Measurements from ENCODE around the gene KAT8. TPM values are rescaled to one million over a fixed set of nuclear protein-coding genes. Genes with fewer than 3 reads are reported as not detected.

The KAT8 gene
- total and polyA plus RNA-seq, 12 donors = 51.9 to 107 (median 66.0) TPM

DNA sequence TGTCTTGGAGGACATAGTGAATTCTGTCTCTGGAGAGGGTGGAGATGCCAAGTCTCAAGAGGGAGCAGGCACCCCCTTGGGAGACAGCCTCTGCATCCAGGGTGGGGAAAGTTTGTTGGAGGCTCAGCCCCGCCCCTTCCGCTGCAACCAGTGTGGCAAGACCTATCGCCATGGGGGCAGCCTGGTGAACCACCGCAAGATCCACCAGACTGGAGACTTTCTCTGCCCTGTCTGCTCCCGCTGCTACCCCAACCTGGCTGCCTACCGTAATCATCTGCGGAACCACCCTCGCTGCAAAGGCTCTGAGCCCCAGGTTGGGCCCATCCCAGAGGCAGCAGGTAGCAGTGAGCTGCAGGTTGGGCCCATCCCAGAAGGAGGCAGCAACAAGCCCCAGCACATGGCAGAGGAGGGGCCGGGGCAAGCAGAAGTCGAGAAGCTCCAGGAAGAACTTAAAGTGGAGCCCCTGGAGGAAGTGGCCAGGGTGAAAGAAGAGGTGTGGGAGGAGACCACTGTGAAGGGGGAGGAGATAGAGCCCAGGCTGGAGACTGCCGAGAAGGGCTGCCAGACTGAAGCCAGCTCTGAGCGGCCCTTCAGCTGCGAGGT lies 38.0 kb upstream of the KAT8 start:
- peaks cover 0 to 86% (median 53%) of the 10 kb centered on the region in 9 donors for H3K36me3 ChIP-seq
- no peaks in the 10 kb centered on the region for H3K9me3 ChIP-seq
- no peak overlapping the region for H3K4me3 ChIP-seq
- no peaks in the 10 kb centered on the region for H3K27me3 ChIP-seq
- intact Hi-C loops (cut with DNase I) = loop anchor here in 1 of 10 donors (10.0 kb wide), 2 partner anchors 95 to 105 kb away; partner anchors contain the start of genes FUS and HSD3B7
- WGBS, 2 donors = 86 to 87% methylated on average over 13 of the region's 13 CpGs
- TF ChIP-seq CTCF (IDR thresholded peaks at IDR 0.05) = no peak
- peaks cover 0 to 28% (median 20%) of the 10 kb centered on the region in 9 donors for H3K4me1 ChIP-seq
- ATAC-seq (no peak), DNase-seq (no peak)
- H3K27ac ChIP-seq = no peak overlapping the region

DNA sequence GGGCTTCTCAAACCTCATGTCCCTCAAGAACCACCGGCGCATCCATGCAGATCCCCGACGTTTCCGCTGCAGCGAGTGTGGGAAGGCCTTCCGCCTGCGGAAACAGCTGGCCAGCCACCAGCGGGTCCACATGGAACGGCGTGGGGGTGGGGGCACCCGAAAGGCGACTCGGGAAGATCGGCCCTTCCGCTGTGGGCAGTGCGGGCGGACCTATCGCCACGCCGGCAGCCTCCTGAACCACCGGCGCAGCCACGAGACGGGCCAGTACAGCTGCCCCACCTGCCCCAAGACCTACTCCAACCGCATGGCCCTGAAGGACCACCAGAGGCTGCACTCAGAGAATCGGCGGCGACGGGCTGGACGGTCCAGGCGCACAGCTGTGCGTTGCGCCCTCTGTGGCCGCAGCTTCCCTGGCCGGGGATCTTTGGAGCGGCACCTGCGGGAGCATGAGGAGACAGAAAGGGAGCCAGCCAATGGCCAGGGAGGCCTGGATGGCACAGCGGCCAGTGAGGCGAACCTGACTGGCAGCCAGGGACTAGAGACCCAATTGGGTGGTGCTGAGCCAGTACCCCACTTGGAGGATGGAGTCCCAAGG lies 37.3 kb upstream of the KAT8 start:
- 95 to 96% methylated on average over 40 of the region's 40 CpGs for WGBS, 2 donors
- Histone ChIP-seq H3K9me3 (no peaks in the 10 kb centered on the region), H3K27me3 (no peaks in the 10 kb centered on the region), H3K4me1 (peaks cover 0 to 22% (median 13%) of the 10 kb centered on the region in 9 donors), H3K27ac (no peak overlapping the region), H3K36me3 (peaks cover 0 to 93% (median 55%) of the 10 kb centered on the region in 9 donors), H3K4me3 (no peak overlapping the region)
- DNase-seq (no peak), ATAC-seq (no peak)
- TF ChIP-seq CTCF (IDR thresholded peaks at IDR 0.05) = no peak
- intact Hi-C loops (cut with DNase I) = loop anchor here in 1 of 10 donors (10.0 kb wide), 1 partner anchor 95 kb away; the partner anchor contains the start of gene HSD3B7

GRCh38 chr16:31080756-31081419 lies 36.6 kb upstream of the KAT8 start:
- no peak for TF ChIP-seq CTCF (IDR thresholded peaks at IDR 0.05)
- no peak overlapping the region for H3K4me3 ChIP-seq
- 92 to 96% methylated on average over 13 of the region's 13 CpGs for WGBS, 2 donors
- no peaks in the 10 kb centered on the region for H3K27me3 ChIP-seq
- H3K9me3 ChIP-seq = no peaks in the 10 kb centered on the region
- no peak for DNase-seq
- intact Hi-C loops (cut with DNase I) = loop anchor here in 1 of 10 donors (10.0 kb wide), 1 partner anchor 96 kb away; the partner anchor contains the start of gene HSD3B7
- peaks cover 0 to 16% (median 6%) of the 10 kb centered on the region in 9 donors for H3K4me1 ChIP-seq
- no peak overlapping the region for H3K27ac ChIP-seq
- ATAC-seq = no peak
- peaks cover 0 to 100% (median 55%) of the 10 kb centered on the region in 9 donors for H3K36me3 ChIP-seq

Data from heart right ventricle (tissue), 16 donors.